HepG2 (cell line): ENCODE data around the gene RAD1. TPM values are rescaled to one million over a fixed set of nuclear protein-coding genes. Genes with fewer than 3 reads are reported as not detected.
A peak's percentile ranks its signal among the peaks of the same experiment; 100 is the strongest.

Experiments used
- ELF3 ChIP-seq: IDR thresholded peaks from 2 replicates; pipeline ENCODE4 v1.6.1; 2016; ENCODE audit warnings: missing genetic modification reagents, missing compliant biosample characterization
- EZH2 ChIP-seq: conservative IDR thresholded peaks from 2 replicates; pipeline ENCODE4 v1.6.1; 2012; ENCODE audit warnings: mild to moderate bottlenecking, low read depth, low read length, moderate library complexity
- FOXP1 ChIP-seq, 2 experiments: fragments of 450-650 bp in 1 of 2; IDR thresholded peaks; 2 replicates each; pipeline ENCODE4 v1.6.1; 2017 to 2018; ENCODE audit warnings: antibody characterized with exemption in 1 of 2
- HNF1B ChIP-seq: sonication (generic); formaldehyde crosslinking; IDR thresholded peaks from 2 replicates; pipeline ENCODE4 v1.5.1; 2020; ENCODE audit warnings: mild to moderate bottlenecking, moderate library complexity, missing genetic modification reagents
- HNF4A ChIP-seq: sonication (generic); formaldehyde crosslinking; IDR thresholded peaks from 2 replicates; pipeline ENCODE4 v1.4.0; 2020; ENCODE audit warnings: missing genetic modification reagents
- HNF4G ChIP-seq, 2 experiments: sonication (generic) in 1 of 2; formaldehyde crosslinking in 1 of 2; IDR thresholded peaks; 2 replicates each; pipeline versions ENCODE4 v1.4.0 to v1.6.1; 2011 to 2020; ENCODE audit warnings: borderline replicate concordance in 2 of 2, low read depth in 2 of 2, mild to moderate bottlenecking in 2 of 2, low read length in 1 of 2, missing genetic modification reagents in 1 of 2, moderate library complexity in 1 of 2
- MED1 ChIP-seq: sonication (generic); formaldehyde crosslinking; IDR thresholded peaks from 2 replicates; pipeline ENCODE4 v1.4.0; 2020; ENCODE audit warnings: missing genetic modification reagents
- NFYC ChIP-seq: IDR thresholded peaks from 2 replicates; pipeline ENCODE4 v1.6.1; 2016; ENCODE audit warnings: missing genetic modification reagents, missing compliant biosample characterization
- POGZ ChIP-seq: sonication (generic); formaldehyde crosslinking; IDR thresholded peaks from 2 replicates; pipeline ENCODE4 v1.4.0; 2020; ENCODE audit warnings: mild to moderate bottlenecking, missing genetic modification reagents
- SCMH1 ChIP-seq: sonication (generic); formaldehyde crosslinking; IDR thresholded peaks from 2 replicates; pipeline ENCODE4 v1.9.0; 2021; ENCODE audit warnings: missing genetic modification reagents, mild to moderate bottlenecking, borderline replicate concordance
- TCF12 ChIP-seq, 2 experiments: fragments of 450-650 bp in 1 of 2; sonication (generic) in 1 of 2; formaldehyde crosslinking in 1 of 2; IDR thresholded peaks; 2 replicates each; pipeline versions ENCODE4 v1.6.1 to v1.8.0; 2017 to 2022; ENCODE audit warnings: antibody characterized with exemption in 1 of 2, mild to moderate bottlenecking in 1 of 2, missing genetic modification reagents in 1 of 2, moderate library complexity in 1 of 2
- TEAD3 ChIP-seq: optimal IDR thresholded peaks from 2 replicates; pipeline ENCODE3; 2016; ENCODE audit warnings: borderline replicate concordance
- TFE3 ChIP-seq: IDR thresholded peaks from 2 replicates; pipeline ENCODE4 v1.6.1; 2016
- THAP11 ChIP-seq: IDR thresholded peaks from 2 replicates; pipeline ENCODE4 v1.6.1; 2016; ENCODE audit warnings: missing biosample characterization, missing genetic modification reagents
- ZIK1 ChIP-seq: sonication (generic); formaldehyde crosslinking; IDR thresholded peaks from 2 replicates; pipeline ENCODE4 v1.5.0; 2020; ENCODE audit warnings: mild to moderate bottlenecking, low read depth, missing genetic modification reagents, borderline replicate concordance
- ZMYM4 ChIP-seq: sonication (generic); formaldehyde crosslinking; IDR thresholded peaks from 2 replicates; pipeline ENCODE4 v1.8.1; 2023; ENCODE audit warnings: mild to moderate bottlenecking, missing genetic modification reagents
- ZNF264 ChIP-seq: sonication (generic); formaldehyde crosslinking; IDR thresholded peaks from 2 replicates; pipeline ENCODE4 v1.4.0; 2020; ENCODE audit warnings: missing genetic modification reagents
- ZNF329 ChIP-seq: sonication (generic); formaldehyde crosslinking; IDR thresholded peaks from 2 replicates; pipeline ENCODE4 v1.9.0; 2021; ENCODE audit warnings: low read depth, mild to moderate bottlenecking, missing genetic modification reagents
- ZNF776 ChIP-seq: sonication (generic); formaldehyde crosslinking; IDR thresholded peaks from 2 replicates; pipeline ENCODE4 v1.4.0; 2020; ENCODE audit warnings: mild to moderate bottlenecking, missing genetic modification reagents
- polyA plus RNA-seq, 8 experiments: library from polyadenylated mRNA; depleted of rRNA in 3 of 8; stranded (reverse) in 7 of 8; unstranded in 1 of 8; fragments of >200 nt; fragmentation: Illumina TruSeq in 4 of 8; extraction: Trizol in 4 of 8; gene quantifications; 2 replicates each; pipeline versions ENCODE4 v1.2.1 to v1.2.3, GENCODE V29; 2011 to 2016; ENCODE audit warnings: low read depth in 4 of 8, missing spikeins in 1 of 8, mixed read lengths in 1 of 8; ENCODE audit not compliant: insufficient read depth in 1 of 8
- total RNA-seq, 5 experiments: library from RNA; depleted of rRNA; stranded (reverse); fragments of >200 nt; fragmentation: Illumina TruSeq; extraction: Trizol; gene quantifications; 2 replicates each; pipeline ENCODE4 v1.2.3, GENCODE V29; 2016; ENCODE audit warnings: low read depth in 1 of 5
- TF ChIP-seq, protein P1 (sequence below), 2 experiments: sonication (generic) in 1 of 2; formaldehyde crosslinking in 1 of 2; IDR thresholded peaks; 2 replicates each; pipeline versions ENCODE4 v1.4.0 to v1.6.1; 2016 to 2020; ENCODE audit warnings: borderline replicate concordance in 1 of 2, low read depth in 1 of 2, mild to moderate bottlenecking in 1 of 2, missing genetic modification reagents in 1 of 2
- TF ChIP-seq, protein P2 (sequence below): sonication (generic); formaldehyde crosslinking; IDR thresholded peaks from 2 replicates; pipeline ENCODE4 v1.4.0; 2020; ENCODE audit warnings: low read depth, mild to moderate bottlenecking, missing genetic modification reagents

Gene RAD1
- total and polyA plus RNA-seq, 2 of the 13 experiments (the other 11 are each of a cell fraction or from before 2014, with no cell fraction given): 14.7 to 39.1 TPM

- no peak for TF ChIP-seq ZNF776 (CRISPR knock-in tag)
- TF ChIP-seq TFE3: peak; percentile 28; the same call in 1 of the 2 replicates
- peak; percentile 58; the same call in 1 of the 2 replicates for TF ChIP-seq HNF4G (IDR thresholded peaks at IDR 0.05; ENCODE audit: borderline replicate concordance, low read depth, low read length)
- TF ChIP-seq HNF4G (CRISPR knock-in tag; IDR thresholded peaks at IDR 0.05; ENCODE audit: borderline replicate concordance, low read depth): no peak; the same call in 1 of the 2 replicates
- TF ChIP-seq ZIK1 (CRISPR knock-in tag): no peak
- TF ChIP-seq, protein P1, sequence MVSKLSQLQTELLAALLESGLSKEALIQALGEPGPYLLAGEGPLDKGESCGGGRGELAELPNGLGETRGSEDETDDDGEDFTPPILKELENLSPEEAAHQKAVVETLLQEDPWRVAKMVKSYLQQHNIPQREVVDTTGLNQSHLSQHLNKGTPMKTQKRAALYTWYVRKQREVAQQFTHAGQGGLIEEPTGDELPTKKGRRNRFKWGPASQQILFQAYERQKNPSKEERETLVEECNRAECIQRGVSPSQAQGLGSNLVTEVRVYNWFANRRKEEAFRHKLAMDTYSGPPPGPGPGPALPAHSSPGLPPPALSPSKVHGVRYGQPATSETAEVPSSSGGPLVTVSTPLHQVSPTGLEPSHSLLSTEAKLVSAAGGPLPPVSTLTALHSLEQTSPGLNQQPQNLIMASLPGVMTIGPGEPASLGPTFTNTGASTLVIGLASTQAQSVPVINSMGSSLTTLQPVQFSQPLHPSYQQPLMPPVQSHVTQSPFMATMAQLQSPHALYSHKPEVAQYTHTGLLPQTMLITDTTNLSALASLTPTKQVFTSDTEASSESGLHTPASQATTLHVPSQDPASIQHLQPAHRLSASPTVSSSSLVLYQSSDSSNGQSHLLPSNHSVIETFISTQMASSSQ (IDR thresholded peaks at IDR 0.05; ENCODE audit: low read depth): peak; percentile 64; the same call in 1 of the 2 replicates
- TF ChIP-seq, protein P1 (CRISPR knock-in tag; IDR thresholded peaks at IDR 0.05; ENCODE audit: borderline replicate concordance): peak; percentile 76; the same call in 1 of the 2 replicates
- peak; percentile 88 for TF ChIP-seq HNF4A (CRISPR knock-in tag)
- peak; percentile 47; the same call in 1 of the 2 replicates for TF ChIP-seq HNF1B (CRISPR knock-in tag)
- 0 out of 2 replicates have a peak, but pooled peaks have one; percentile 19 for TF ChIP-seq ZNF264
- no peak for TF ChIP-seq SCMH1 (CRISPR knock-in tag)
- no peak for TF ChIP-seq EZH2
- TF ChIP-seq MED1: peak; percentile 56; the same call in 1 of the 2 replicates
- peak; percentile 70 for TF ChIP-seq ZMYM4
- peak; percentile 31; the same call in 1 of the 2 replicates for TF ChIP-seq THAP11 (CRISPR knock-in tag)
- TF ChIP-seq, protein P2, sequence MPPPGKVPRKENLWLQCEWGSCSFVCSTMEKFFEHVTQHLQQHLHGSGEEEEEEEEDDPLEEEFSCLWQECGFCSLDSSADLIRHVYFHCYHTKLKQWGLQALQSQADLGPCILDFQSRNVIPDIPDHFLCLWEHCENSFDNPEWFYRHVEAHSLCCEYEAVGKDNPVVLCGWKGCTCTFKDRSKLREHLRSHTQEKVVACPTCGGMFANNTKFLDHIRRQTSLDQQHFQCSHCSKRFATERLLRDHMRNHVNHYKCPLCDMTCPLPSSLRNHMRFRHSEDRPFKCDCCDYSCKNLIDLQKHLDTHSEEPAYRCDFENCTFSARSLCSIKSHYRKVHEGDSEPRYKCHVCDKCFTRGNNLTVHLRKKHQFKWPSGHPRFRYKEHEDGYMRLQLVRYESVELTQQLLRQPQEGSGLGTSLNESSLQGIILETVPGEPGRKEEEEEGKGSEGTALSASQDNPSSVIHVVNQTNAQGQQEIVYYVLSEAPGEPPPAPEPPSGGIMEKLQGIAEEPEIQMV: no peak
- TF ChIP-seq ZNF329 (CRISPR knock-in tag): no peak
- TF ChIP-seq POGZ (CRISPR knock-in tag): 0 out of 2 replicates have a peak, but pooled peaks have one; percentile 46
- peak; percentile 63 for TF ChIP-seq TEAD3 (CRISPR knock-in tag)
- TF ChIP-seq ELF3: peak; percentile 52
- TF ChIP-seq TCF12 (IDR thresholded peaks at IDR 0.05): no peak
- no peak for TF ChIP-seq TCF12 (CRISPR knock-in tag; IDR thresholded peaks at IDR 0.05)
- no peak for TF ChIP-seq NFYC (CRISPR knock-in tag)
- TF ChIP-seq FOXP1 (IDR thresholded peaks at IDR 0.05): no peak
- TF ChIP-seq FOXP1 (CRISPR knock-in tag; IDR thresholded peaks at IDR 0.05): peak; percentile 62; the same call in 1 of the 2 replicates
Observed at GRCh38 chr5:34889394-34889793, 25.9 kb downstream of the RAD1 start (continued).
